Hindlimb muscle (tissue), 1 donor: Measurements from ENCODE around the gene CRACR2A. TPM values are rescaled to one million over a fixed set of nuclear protein-coding genes. Genes with fewer than 3 reads are reported as not detected.

Experiments
- DNase-seq: peaks from one replicate; pipeline ENCODE4 v3.0.0-alpha.2; 2013
- polyA plus RNA-seq: library from polyadenylated mRNA; unstranded; fragments of 120-200 nt; gene quantifications from one replicate; pipeline ENCODE4 v1.2.1, GENCODE V29; 2013; ENCODE audit not compliant: insufficient read length

CRACR2A gene
- polyA plus RNA-seq, 1 donor = 1.5 TPM

GRCh38 chr12:3681595-3682061, 71.3 kb downstream of the CRACR2A start:
- no peak for DNase-seq

GRCh38 chr12:3680919-3681594, 71.9 kb downstream of the CRACR2A start:
- peak; percentile 20 for DNase-seq

DNA sequence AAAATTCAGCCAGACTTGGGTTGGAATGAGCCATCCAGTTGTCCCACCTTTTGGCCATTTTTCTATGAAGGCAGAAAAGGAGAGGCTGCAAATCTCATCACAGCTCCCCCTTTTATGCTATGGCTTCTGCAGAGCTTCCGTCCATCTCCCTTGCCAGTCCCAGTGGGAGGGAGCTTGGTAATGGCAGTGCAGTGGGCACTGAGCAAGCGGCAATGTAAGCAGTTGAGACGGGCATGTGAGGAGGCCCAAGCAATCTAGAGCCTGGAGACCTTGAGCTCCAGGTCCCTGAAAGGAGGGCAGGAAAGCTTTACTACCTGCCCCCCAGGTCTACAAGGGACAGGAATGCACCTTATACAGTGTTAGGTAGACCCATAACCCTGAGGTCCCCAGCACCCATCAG, 73.1 kb downstream of the CRACR2A start:
- DNase-seq = no peak

- no peak for DNase-seq
These were observed 75.3 kb downstream of the CRACR2A start for GRCh38 chr12:3677609-3678008.

DNA sequence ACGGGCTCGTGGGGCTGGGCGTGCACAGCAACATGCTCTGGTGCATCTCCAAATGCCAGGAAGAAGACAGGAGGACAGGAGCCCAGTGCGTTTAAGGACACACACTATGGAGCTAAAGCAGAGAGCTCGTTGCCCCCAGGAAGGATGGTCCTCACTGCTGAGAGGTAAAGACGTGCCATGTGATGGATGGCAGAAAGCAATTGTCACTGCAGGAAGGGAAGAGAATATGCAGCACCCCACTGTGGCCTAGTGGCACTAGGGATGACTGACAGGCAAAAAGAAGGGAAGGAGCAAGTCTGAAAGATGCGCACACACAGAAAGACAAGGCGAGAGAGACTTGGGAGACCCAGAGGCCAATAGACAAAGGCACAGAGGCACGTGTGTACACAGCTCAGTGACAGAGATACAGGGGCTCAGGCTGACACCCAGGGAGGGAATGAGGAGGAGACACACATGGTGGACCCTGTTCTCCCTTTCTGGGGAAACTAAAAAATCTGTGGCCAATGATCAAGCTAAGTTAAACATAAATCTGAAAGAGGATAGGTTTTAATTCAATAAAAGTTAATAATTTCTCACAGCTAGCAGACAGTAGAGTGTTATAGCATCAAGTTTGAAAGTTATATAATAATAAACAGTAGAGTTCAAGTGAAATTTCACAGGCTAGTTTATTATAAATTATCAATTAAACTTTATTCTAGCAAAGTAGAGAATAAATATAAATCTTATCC, 78.8 kb downstream of the CRACR2A start:
- DNase-seq = no peak

GRCh38 chr12:3672113-3672509, 80.8 kb downstream of the CRACR2A start:
- DNase-seq = no peak

- no peak for DNase-seq
These were observed 81.4 kb downstream of the CRACR2A start for GRCh38 chr12:3671330-3672112.

- no peak for DNase-seq
These were observed 82.8 kb downstream of the CRACR2A start for GRCh38 chr12:3670083-3670620.

- no peak for DNase-seq
These were observed 83.3 kb downstream of the CRACR2A start for GRCh38 chr12:3669594-3669993.

DNA sequence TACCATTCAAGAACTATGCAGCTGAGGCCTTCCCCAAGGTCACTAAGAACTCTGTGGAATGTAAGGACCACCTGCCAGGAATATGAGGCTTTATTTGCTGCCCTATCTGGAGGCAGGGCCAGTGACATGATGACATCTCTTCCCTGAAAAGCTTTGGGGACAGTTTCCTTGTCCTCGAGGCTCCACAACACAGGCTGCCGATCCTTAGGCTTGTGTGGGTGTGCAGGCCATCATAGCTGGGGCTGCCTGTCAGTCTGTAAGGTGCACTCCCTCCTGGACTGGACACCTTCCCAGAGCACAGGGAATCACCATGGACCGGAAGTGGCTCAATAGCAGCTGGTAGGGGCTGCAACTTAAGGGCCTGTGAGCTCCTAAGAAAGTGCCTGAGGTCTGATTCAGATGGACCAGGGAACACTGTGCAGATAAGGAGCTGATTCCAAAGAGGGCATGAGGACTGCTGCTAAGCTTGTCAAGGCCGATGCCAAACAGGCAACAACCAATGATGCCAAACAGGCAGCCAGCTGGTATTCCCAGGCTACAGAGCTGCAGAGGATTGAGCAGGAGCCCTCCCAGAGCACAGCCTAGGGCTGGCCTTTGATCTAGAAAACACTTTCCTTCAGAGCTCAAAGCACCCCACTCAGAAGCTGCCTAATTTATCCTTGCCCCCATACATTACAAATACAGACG, 84.3 kb downstream of the CRACR2A start:
- DNase-seq = no peak

GRCh38 chr12:3667485-3667884, 85.4 kb downstream of the CRACR2A start:
- no peak for DNase-seq

DNA sequence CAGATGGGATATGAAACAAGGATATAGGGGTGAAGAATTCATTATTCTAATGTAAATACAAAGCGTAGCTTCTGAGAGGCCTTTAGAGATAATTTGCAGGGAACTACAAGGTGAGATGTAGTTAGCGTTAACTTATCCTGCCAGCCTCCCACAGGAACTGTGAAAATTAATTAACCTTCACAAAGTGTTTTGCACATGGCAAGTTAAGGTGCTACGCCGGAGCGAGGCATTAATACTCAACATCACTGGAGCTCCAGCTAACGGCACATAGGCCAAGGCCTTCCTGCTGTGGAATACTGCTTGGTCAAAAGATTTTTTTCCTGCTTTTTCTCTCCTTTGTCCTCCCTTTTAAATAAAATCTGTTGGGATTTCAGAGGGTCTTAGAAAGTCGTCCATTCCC, 86.5 kb downstream of the CRACR2A start:
- no peak for DNase-seq

- DNase-seq = no peak
These were observed 90.4 kb downstream of the CRACR2A start for GRCh38 chr12:3662521-3662921.

GRCh38 chr12:3661028-3661427, 91.9 kb downstream of the CRACR2A start:
- DNase-seq = no peak

- DNase-seq = no peak
These were observed 94.4 kb downstream of the CRACR2A start for GRCh38 chr12:3658327-3659163.

- DNase-seq = no peak
These were observed 95.8 kb downstream of the CRACR2A start for GRCh38 chr12:3656946-3657622.

DNA sequence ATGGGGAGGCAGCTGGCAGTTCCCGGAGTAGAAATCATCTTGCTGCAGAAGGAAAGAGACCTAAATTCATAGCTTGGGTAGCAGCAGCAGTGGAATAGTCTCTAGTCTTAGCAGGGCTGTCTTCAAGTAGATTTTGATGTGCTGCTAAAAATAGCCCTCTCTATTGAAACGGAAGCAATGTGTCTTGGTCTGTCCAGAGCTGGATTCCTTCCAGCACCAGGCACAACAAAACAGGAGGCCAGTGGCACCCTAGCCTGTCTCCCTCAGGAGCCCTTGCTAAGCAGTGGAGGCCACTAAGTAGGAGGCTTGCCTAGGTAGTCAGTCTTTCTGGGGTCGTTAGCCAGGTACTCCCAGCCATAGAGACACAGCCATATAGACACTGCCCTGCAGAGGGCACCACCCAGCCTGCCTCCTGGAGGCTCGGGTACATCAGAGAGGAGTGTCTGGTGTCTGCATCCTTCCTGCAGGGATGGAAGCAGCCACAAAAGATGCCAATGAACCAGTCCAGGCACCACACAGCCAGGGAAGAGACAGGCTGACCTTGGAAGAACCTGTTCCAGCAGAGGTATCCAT, 97.5 kb downstream of the CRACR2A start:
- DNase-seq = no peak

DNA sequence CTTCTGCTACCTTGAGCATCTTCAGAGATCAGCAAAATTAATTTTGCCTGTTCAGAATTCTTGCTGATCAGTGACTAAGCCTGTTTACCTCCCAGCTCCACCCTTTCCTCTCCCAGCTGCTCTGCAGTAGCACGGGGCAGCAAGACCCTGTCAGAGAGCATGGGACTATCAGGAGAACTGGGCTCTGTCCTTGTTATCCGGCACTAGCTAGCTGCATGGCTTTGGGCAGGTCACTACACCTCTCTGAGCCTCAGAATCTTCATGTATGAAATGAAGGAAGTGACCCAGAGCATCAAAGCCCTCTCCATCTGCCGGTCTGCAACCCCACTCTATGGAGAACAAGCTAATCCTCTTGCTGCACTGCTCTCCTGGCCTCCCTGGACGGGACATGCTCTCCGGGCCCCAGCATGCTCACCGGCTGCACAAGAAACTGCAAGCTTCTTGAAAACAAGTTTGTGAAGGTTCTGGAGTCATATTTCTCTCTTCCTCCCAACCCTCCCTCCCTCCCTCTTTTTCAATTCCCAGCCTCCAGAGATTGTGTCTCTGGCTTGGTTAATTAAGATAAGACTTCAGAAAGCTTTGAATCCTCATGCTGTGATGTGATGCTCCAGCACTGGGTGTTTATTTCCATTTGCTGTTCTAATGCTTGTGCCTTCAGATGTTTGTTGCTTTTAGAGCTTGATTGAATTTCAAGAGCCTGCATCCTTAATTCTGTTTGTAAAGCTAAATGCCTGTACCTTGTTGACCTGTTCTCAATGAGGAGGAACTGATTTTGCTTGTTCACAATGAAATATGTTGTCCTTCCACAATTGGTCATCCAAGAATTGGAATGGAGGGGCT, 101.1 kb downstream of the CRACR2A start:
- no peak for DNase-seq

DNA sequence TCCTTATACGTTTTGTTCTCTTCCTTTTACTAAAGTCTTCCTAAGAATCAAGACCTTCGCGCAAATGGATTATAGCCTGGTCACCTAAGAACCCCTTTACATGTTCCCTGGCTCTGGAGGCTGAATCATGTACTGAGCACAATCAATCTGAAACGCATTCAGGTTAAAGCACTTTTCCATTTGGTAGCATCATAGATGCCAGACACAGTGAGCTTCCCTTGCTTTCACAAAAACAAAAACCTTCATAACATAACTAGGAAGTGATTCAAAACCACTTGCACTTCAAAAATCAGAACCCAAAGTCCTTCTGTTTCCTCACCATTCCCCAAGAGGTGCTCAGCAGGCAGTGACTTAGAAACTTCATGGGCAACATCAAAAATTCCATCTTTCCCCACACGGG, 105.4 kb downstream of the CRACR2A start:
- no peak for DNase-seq
